ENCODE measurements around the gene AMPD3. TPM values are rescaled to one million over a fixed set of nuclear protein-coding genes. Genes with fewer than 3 reads are reported as not detected.
A peak's percentile ranks its signal among the peaks of the same experiment; 100 is the strongest.

The AMPD3 gene
- total RNA-seq, 4 donors from 2014 or later, result 104 to 185 (median 112) TPM

GRCh38 chr11:10526974-10527918 lies 72.2 kb downstream of the AMPD3 start:
- in situ Hi-C loops (cut with MboI; ENCODE audit: low sequenced_read_pairs in 4 of 4) (loop anchor here in 2 of 4 donors (25.0 kb wide), 2 partner anchors 135 to 210 kb away; no protein-coding TSS in a partner anchor), intact Hi-C loops (cut with DNase I; ENCODE audit: low total_unique reads) (no loop called here)
- DNase-seq, result no peak
- Histone ChIP-seq H3K9me3 (no peaks in the 10 kb centered on the region), H3K27ac (peak overlapping the region; percentile 59 to 73 (median 67)), H3K4me3 (no peak overlapping the region), H3K4me1 (peaks cover 16 to 18% of the 10 kb centered on the region in 2 donors), H3K36me3 (peaks cover 0 to 35% of the 10 kb centered on the region in 2 donors), H3K27me3 (no peaks in the 10 kb centered on the region)
- no peak for TF ChIP-seq POLR2A (IDR thresholded peaks at IDR 0.05)
- TF ChIP-seq, protein P1, sequence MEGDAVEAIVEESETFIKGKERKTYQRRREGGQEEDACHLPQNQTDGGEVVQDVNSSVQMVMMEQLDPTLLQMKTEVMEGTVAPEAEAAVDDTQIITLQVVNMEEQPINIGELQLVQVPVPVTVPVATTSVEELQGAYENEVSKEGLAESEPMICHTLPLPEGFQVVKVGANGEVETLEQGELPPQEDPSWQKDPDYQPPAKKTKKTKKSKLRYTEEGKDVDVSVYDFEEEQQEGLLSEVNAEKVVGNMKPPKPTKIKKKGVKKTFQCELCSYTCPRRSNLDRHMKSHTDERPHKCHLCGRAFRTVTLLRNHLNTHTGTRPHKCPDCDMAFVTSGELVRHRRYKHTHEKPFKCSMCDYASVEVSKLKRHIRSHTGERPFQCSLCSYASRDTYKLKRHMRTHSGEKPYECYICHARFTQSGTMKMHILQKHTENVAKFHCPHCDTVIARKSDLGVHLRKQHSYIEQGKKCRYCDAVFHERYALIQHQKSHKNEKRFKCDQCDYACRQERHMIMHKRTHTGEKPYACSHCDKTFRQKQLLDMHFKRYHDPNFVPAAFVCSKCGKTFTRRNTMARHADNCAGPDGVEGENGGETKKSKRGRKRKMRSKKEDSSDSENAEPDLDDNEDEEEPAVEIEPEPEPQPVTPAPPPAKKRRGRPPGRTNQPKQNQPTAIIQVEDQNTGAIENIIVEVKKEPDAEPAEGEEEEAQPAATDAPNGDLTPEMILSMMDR (IDR thresholded peaks at IDR 0.05 in 4 of 5, conservative IDR thresholded peaks at IDR 0.05 in 1 of 5), result no peak
- peak; percentile 40 to 64 for ATAC-seq

GRCh38 chr11:10528121-10528520 lies 73.1 kb downstream of the AMPD3 start:
- intact Hi-C loops (cut with DNase I; ENCODE audit: low total_unique reads), result no loop called here
- ATAC-seq, result no peak
- TF ChIP-seq POLR2A (IDR thresholded peaks at IDR 0.05), result no peak
- TF ChIP-seq, protein P1 (IDR thresholded peaks at IDR 0.05 in 4 of 5, conservative IDR thresholded peaks at IDR 0.05 in 1 of 5), result no peak

DNA sequence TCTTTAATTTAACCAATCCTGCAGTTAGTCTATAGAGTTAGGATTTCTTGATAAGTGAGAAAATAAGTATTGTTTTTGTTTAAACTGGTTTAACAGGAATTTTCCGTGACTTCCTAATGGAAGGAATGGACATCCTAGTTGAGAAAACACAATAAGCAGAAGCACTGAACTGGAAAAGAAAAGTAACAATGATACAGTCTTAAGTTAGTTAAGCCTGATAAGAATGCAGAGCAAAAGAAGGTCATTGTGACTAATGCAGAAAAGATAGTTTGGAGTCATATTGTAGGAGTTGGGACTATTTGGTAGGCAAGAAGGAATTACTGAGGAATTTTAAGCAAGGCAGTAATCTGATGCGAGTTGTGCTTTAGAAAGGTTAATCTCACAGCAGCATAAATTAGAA lies 74.2 kb downstream of the AMPD3 start:
- no peak for ATAC-seq
- DNase-seq, result no peak
- Histone ChIP-seq H3K27me3 (no peaks in the 10 kb centered on the region), H3K4me1 (peaks cover 8 to 12% of the 10 kb centered on the region in 2 donors), H3K9me3 (no peaks in the 10 kb centered on the region), H3K27ac (no peak overlapping the region), H3K36me3 (peaks cover 0 to 38% of the 10 kb centered on the region in 2 donors), H3K4me3 (no peak overlapping the region)
- intact Hi-C loops (cut with DNase I; ENCODE audit: low total_unique reads) (no loop called here), in situ Hi-C loops (cut with MboI; ENCODE audit: low sequenced_read_pairs in 4 of 4) (loop anchor here in 2 of 4 donors (25.0 kb wide), 2 partner anchors 133 to 208 kb away; no protein-coding TSS in a partner anchor)
- TF ChIP-seq, protein P1 (IDR thresholded peaks at IDR 0.05 in 4 of 5, conservative IDR thresholded peaks at IDR 0.05 in 1 of 5), result no peak
- no peak for TF ChIP-seq POLR2A (IDR thresholded peaks at IDR 0.05)

More at GRCh38 chr11:10528121-10528520, 73.1 kb downstream of the AMPD3 start:
- in situ Hi-C loops (cut with MboI; ENCODE audit: low sequenced_read_pairs in 4 of 4), result loop anchor here in 2 of 4 donors (25.0 kb wide), 2 partner anchors 134 to 209 kb away; no protein-coding TSS in a partner anchor
- H3K4me1 ChIP-seq, result peaks cover 8 to 12% of the 10 kb centered on the region in 2 donors
- H3K27ac ChIP-seq, result peak overlapping the region in 2 of 4 donors; percentile 71 to 73
- H3K4me3 ChIP-seq, result no peak overlapping the region
- no peaks in the 10 kb centered on the region for H3K9me3 ChIP-seq
- DNase-seq, result no peak
- peaks cover 0 to 37% of the 10 kb centered on the region in 2 donors for H3K36me3 ChIP-seq
- no peaks in the 10 kb centered on the region for H3K27me3 ChIP-seq

DNA sequence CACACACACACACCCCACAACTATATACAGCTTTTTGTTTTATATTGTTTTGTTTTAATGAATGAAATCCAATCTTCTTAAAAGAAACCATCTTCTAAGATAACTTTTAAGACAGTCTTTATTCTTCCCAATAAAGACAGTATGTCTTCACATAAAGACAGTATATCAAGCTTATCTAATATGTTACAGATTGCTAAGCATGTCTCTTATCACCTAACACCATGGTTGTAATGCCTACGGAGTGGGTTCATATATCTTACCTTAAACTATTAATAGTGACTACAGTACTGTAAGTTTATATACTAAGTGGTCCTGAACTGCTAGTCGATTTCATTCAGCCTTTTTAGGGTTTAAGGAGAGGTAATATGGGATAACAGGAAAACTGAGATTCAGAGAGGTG lies 77.5 kb downstream of the AMPD3 start:
- TF ChIP-seq, protein P1 (IDR thresholded peaks at IDR 0.05 in 4 of 5, conservative IDR thresholded peaks at IDR 0.05 in 1 of 5), result no peak
- no peak for TF ChIP-seq POLR2A (IDR thresholded peaks at IDR 0.05)

More for the DNA sequence above, 77.5 kb downstream of the AMPD3 start:
- intact Hi-C loops (cut with DNase I; ENCODE audit: low total_unique reads) (no loop called here), in situ Hi-C loops (cut with MboI; ENCODE audit: low sequenced_read_pairs in 4 of 4) (loop anchor here in 2 of 4 donors (25.0 kb wide), 2 partner anchors 130 to 205 kb away; no protein-coding TSS in a partner anchor)
- Histone ChIP-seq H3K27me3 (no peaks in the 10 kb centered on the region), H3K4me1 (peaks cover 0 to 3% of the 10 kb centered on the region in 2 donors), H3K27ac (no peak overlapping the region), H3K4me3 (no peak overlapping the region), H3K36me3 (peaks cover 0 to 31% of the 10 kb centered on the region in 2 donors), H3K9me3 (no peaks in the 10 kb centered on the region)
- ATAC-seq (no peak), DNase-seq (no peak)
